Neural progenitor cell (in vitro differentiated cells): ENCODE data around the gene ARMC9. TPM values are rescaled to one million over a fixed set of nuclear protein-coding genes. Genes with fewer than 3 reads are reported as not detected.

Source experiments
- DNase-seq: peaks from one replicate; pipeline ENCODE4 v3.0.0-alpha.2; 2016; ENCODE audit warnings: low spot score
- H2AFZ ChIP-seq: fragments of 200-600 bp; sonication (generic); replicated peaks from 2 replicates; pipeline ENCODE4 v1.6.1; 2016; ENCODE audit warnings: antibody characterized with exemption
- H3F3A ChIP-seq: fragments of 200-600 bp; sonication (generic); 2 replicates; pipeline ENCODE4 v1.6.1; 2016; ENCODE audit warnings: antibody characterized with exemption, low read depth
- H3K27ac ChIP-seq: fragments of 200-600 bp; sonication (generic); 2 replicates; pipeline ENCODE4 v1.5.1; 2016; ENCODE audit warnings: mild to moderate bottlenecking
- H3K27me3 ChIP-seq: fragments of 200-600 bp; sonication (generic); 2 replicates; pipeline ENCODE4 v1.6.1; 2016; ENCODE audit warnings: mild to moderate bottlenecking, moderate library complexity
- H3K36me3 ChIP-seq: fragments of 200-600 bp; sonication (generic); 2 replicates; pipeline ENCODE4 v1.5.1; 2016
- H3K4me1 ChIP-seq: fragments of 200-600 bp; sonication (generic); 2 replicates; pipeline ENCODE4 v1.6.1; 2016; ENCODE audit warnings: mixed run types
- H3K4me2 ChIP-seq: fragments of 200-600 bp; sonication (generic); 2 replicates; pipeline ENCODE4 v1.6.1; 2016
- H3K4me3 ChIP-seq: fragments of 200-600 bp; sonication (generic); 2 replicates; pipeline ENCODE4 v1.5.1; 2016
- H3K79me2 ChIP-seq: fragments of 200-600 bp; sonication (generic); 2 replicates; pipeline ENCODE4 v1.6.1; 2016; ENCODE audit warnings: low read depth
- H3K9ac ChIP-seq: fragments of 200-600 bp; sonication (generic); 2 replicates; pipeline ENCODE4 v1.6.1; 2016
- H3K9me3 ChIP-seq: fragments of 200-600 bp; sonication (generic); 2 replicates; pipeline ENCODE4 v1.5.1; 2016; ENCODE audit warnings: low read depth
- H4K20me1 ChIP-seq: fragments of 200-600 bp; sonication (generic); 2 replicates; pipeline ENCODE4 v1.6.1; 2016; ENCODE audit warnings: low read depth
- H3K27ac Mint-ChIP-seq: 3 replicates; pipeline ENCODE4 v1.8.0; 2021; ENCODE audit warnings: mixed read lengths
- H3K27me3 Mint-ChIP-seq: 2 replicates; pipeline ENCODE4 v1.8.0; 2022; ENCODE audit warnings: low read depth, mild to moderate bottlenecking, inconsistent platforms, moderate library complexity, mixed read lengths; ENCODE audit not compliant: insufficient read depth
- H3K36me3 Mint-ChIP-seq: 3 replicates; pipeline ENCODE4 v1.8.0; 2021; ENCODE audit warnings: mixed read lengths
- H3K4me1 Mint-ChIP-seq: 3 replicates; pipeline ENCODE4 v1.8.0; 2021; ENCODE audit warnings: mixed read lengths
- H3K4me3 Mint-ChIP-seq: 3 replicates; pipeline ENCODE4 v1.8.0; 2021; ENCODE audit warnings: mild to moderate bottlenecking, moderate library complexity, mixed read lengths
- H3K9me3 Mint-ChIP-seq: 3 replicates; pipeline ENCODE4 v1.8.0; 2020; ENCODE audit warnings: mixed read lengths
- CTCF ChIP-seq: fragments of 200-600 bp; sonication (generic); IDR thresholded peaks from 2 replicates; pipeline ENCODE4 v1.5.1; 2017; ENCODE audit warnings: antibody characterized with exemption, mild to moderate bottlenecking
- EZH2 ChIP-seq: fragments of 200-600 bp; sonication (generic); IDR thresholded peaks from 2 replicates; pipeline ENCODE4 v1.6.1; 2017; ENCODE audit warnings: antibody characterized with exemption, mild to moderate bottlenecking, moderate library complexity
- EZH2phosphoT487 ChIP-seq: fragments of 200-600 bp; sonication (generic); IDR thresholded peaks from 2 replicates; pipeline ENCODE4 v1.6.1; 2017; ENCODE audit warnings: antibody characterized with exemption
- total RNA-seq: library from RNA; depleted of rRNA; stranded (reverse); fragments of >200 nt; gene quantifications from 2 replicates; pipeline ENCODE4 v1.2.3, GENCODE V29; 2015; ENCODE audit warnings: low replicate concordance

ARMC9 gene
- total RNA-seq, 1 donor from 2014 or later, result 45.8 TPM

DNA sequence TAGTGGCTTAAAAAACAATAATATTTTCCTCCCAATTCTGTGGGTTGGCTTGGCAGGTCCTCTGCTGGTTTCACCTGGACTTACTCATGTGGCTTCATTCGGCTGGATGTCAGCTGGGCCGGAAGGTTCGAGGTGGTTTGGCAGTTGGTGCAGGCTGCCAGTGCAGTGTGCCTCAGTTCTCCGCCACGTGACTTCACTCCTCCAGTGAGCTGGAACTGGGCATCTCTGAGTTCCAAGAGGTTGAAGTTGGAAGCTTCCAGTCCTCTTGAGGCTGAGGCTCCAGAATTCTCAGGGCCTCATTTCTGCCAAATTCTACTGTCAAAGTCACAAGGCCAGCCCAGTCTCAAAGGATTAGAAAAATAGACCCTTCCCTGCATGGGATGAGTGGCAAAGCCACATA, 113.6 kb downstream of the ARMC9 start:
- H3K27ac Mint-ChIP-seq, result no peak overlapping the region
- H3K4me1 ChIP-seq, result no peaks in the 10 kb centered on the region
- H3K9me3 ChIP-seq, result no peaks in the 10 kb centered on the region
- no peak overlapping the region for H3K4me2 ChIP-seq
- H3K4me1 Mint-ChIP-seq, result peaks cover 8% of the 10 kb centered on the region
- H3K79me2 ChIP-seq, result no peaks in the 10 kb centered on the region
- H3K36me3 Mint-ChIP-seq, result peaks cover 25% of the 10 kb centered on the region
- no peaks in the 10 kb centered on the region for H3K27me3 ChIP-seq
- no peak overlapping the region for H2AFZ ChIP-seq
- H3K27ac ChIP-seq, result no peak overlapping the region
- no peak overlapping the region for H3K4me3 ChIP-seq
- no peak for DNase-seq
- H3F3A ChIP-seq, result no peaks in the 10 kb centered on the region
- peaks cover 2% of the 10 kb centered on the region for H3K36me3 ChIP-seq
- H4K20me1 ChIP-seq, result no peaks in the 10 kb centered on the region
- no peak overlapping the region for H3K4me3 Mint-ChIP-seq
- TF ChIP-seq CTCF (no peak), EZH2 (no peak), EZH2phosphoT487 (no peak)
- H3K27me3 Mint-ChIP-seq, result no peaks in the 10 kb centered on the region
- H3K9me3 Mint-ChIP-seq, result peaks cover 10% of the 10 kb centered on the region
- no peak overlapping the region for H3K9ac ChIP-seq

DNA sequence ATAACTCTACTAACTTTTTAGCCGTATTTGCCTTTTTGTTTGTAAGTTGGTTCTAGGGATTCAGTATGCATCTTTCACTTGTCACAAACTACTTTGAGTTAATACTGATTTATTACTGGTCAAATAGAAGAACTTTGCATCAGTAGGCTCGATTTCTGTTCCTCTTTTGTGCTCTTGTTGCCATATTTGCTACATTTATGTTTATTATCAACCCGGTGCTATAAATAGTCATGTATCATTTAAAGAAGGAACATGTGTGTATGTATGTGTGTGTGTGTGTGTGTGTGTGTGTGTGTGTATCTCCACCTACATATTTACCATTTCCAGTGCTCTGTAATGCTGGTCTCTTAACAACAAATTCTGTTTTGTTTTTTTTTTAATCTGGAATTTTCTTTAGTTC, 117.5 kb downstream of the ARMC9 start:
- Mint-ChIP-seq H3K4me3 (no peak overlapping the region), H3K4me1 (no peaks in the 10 kb centered on the region), H3K27ac (no peak overlapping the region), H3K36me3 (peaks cover 31% of the 10 kb centered on the region), H3K27me3 (no peaks in the 10 kb centered on the region), H3K9me3 (peaks cover 17% of the 10 kb centered on the region)
- Histone ChIP-seq H3K9ac (no peak overlapping the region), H3K27ac (no peak overlapping the region), H3F3A (no peaks in the 10 kb centered on the region), H3K36me3 (peaks cover 2% of the 10 kb centered on the region), H3K4me3 (no peak overlapping the region), H4K20me1 (no peaks in the 10 kb centered on the region), H2AFZ (no peak overlapping the region), H3K79me2 (no peaks in the 10 kb centered on the region), H3K4me1 (no peaks in the 10 kb centered on the region), H3K27me3 (no peaks in the 10 kb centered on the region), H3K4me2 (no peak overlapping the region), H3K9me3 (no peaks in the 10 kb centered on the region)
- TF ChIP-seq EZH2phosphoT487, result no peak
- no peak for TF ChIP-seq CTCF
- no peak for TF ChIP-seq EZH2
- DNase-seq, result no peak

- Mint-ChIP-seq H3K4me3 (no peak overlapping the region), H3K4me1 (peaks cover 2% of the 10 kb centered on the region), H3K27me3 (no peaks in the 10 kb centered on the region), H3K36me3 (peaks cover 29% of the 10 kb centered on the region), H3K9me3 (peaks cover 17% of the 10 kb centered on the region), H3K27ac (no peak overlapping the region)
- peaks cover 2% of the 10 kb centered on the region for H3K36me3 ChIP-seq
- H3K4me2 ChIP-seq, result no peak overlapping the region
- no peaks in the 10 kb centered on the region for H3K4me1 ChIP-seq
- no peak overlapping the region for H3K27ac ChIP-seq
- no peak for DNase-seq
- no peaks in the 10 kb centered on the region for H3K79me2 ChIP-seq
- no peak overlapping the region for H2AFZ ChIP-seq
- H4K20me1 ChIP-seq, result no peaks in the 10 kb centered on the region
- H3K27me3 ChIP-seq, result no peaks in the 10 kb centered on the region
- H3F3A ChIP-seq, result no peaks in the 10 kb centered on the region
- H3K9me3 ChIP-seq, result no peaks in the 10 kb centered on the region
- no peak overlapping the region for H3K9ac ChIP-seq
- H3K4me3 ChIP-seq, result no peak overlapping the region
- TF ChIP-seq EZH2phosphoT487 (no peak), EZH2 (no peak), CTCF (no peak)
Measured at GRCh38 chr2:231317579-231317978, 119.1 kb downstream of the ARMC9 start.

- Histone ChIP-seq H3K4me2 (no peak overlapping the region), H3K4me3 (no peak overlapping the region), H3K9ac (no peak overlapping the region), H2AFZ (no peak overlapping the region), H3K27ac (no peak overlapping the region), H4K20me1 (no peaks in the 10 kb centered on the region), H3K79me2 (no peaks in the 10 kb centered on the region), H3K27me3 (no peaks in the 10 kb centered on the region), H3F3A (no peaks in the 10 kb centered on the region), H3K9me3 (no peaks in the 10 kb centered on the region), H3K36me3 (peaks cover 2% of the 10 kb centered on the region), H3K4me1 (no peaks in the 10 kb centered on the region)
- Mint-ChIP-seq H3K27me3 (no peaks in the 10 kb centered on the region), H3K4me1 (peaks cover 2% of the 10 kb centered on the region), H3K27ac (no peak overlapping the region), H3K4me3 (no peak overlapping the region), H3K36me3 (peaks cover 29% of the 10 kb centered on the region), H3K9me3 (peaks cover 17% of the 10 kb centered on the region)
- TF ChIP-seq EZH2, result no peak
- TF ChIP-seq EZH2phosphoT487, result no peak
- DNase-seq, result no peak
Measured at GRCh38 chr2:231318436-231318835, 120.0 kb downstream of the ARMC9 start.
